ENCODE data around the gene ZSCAN29. TPM values are rescaled to one million over a fixed set of nuclear protein-coding genes. Genes with fewer than 3 reads are reported as not detected.
A peak's percentile ranks its signal among the peaks of the same experiment; 100 is the strongest.

ZSCAN29 gene
- total and polyA plus RNA-seq, 2 of the 13 experiments (the other 11 are each of a cell fraction or from before 2014, with no cell fraction given): 8.3 to 27.4 TPM

DNA sequence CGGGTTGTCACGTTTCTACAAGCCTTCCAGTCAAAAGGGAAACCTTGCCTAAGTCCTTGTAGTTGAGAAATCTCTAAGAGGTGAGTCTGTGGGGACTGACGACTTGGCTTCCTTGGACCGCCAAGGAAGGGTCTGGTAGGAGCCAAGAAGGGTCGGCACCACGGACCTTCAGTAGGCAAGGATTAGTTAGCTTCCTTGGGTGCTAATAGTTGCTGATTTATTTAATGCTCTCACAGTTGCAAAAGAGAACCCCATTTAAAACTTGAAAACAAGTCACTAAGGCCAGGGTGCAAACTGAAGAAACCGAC lies 40.1 kb downstream of the ZSCAN29 start (continued):
- no peak for TF ChIP-seq ZFP90 (CRISPR knock-in tag; IDR thresholded peaks at IDR 0.05; ENCODE audit: borderline replicate concordance)
- TF ChIP-seq CHD4 (IDR thresholded peaks at IDR 0.05; ENCODE audit: borderline replicate concordance, low read length): no peak
- TF ChIP-seq ZNF891 (CRISPR knock-in tag; IDR thresholded peaks at IDR 0.05): no peak
- TF ChIP-seq MAFK (conservative IDR thresholded peaks at IDR 0.05 in 1 of 2, IDR thresholded peaks at IDR 0.05 in 1 of 2; ENCODE audit: low read length in 2 of 2): no peak
- TF ChIP-seq ZBTB46 (CRISPR knock-in tag; IDR thresholded peaks at IDR 0.05; ENCODE audit: borderline replicate concordance): no peak
- TF ChIP-seq GATAD1 (CRISPR knock-in tag; IDR thresholded peaks at IDR 0.05): no peak
- TF ChIP-seq PLRG1 (conservative IDR thresholded peaks at IDR 0.05): no peak
- TF ChIP-seq TGIF2 (CRISPR knock-in tag; IDR thresholded peaks at IDR 0.05): no peak
- no peak for TF ChIP-seq IRF9 (CRISPR knock-in tag; IDR thresholded peaks at IDR 0.05; ENCODE audit: borderline replicate concordance)
- TF ChIP-seq NFRKB (IDR thresholded peaks at IDR 0.05): no peak
- no peak for TF ChIP-seq ZNF563 (CRISPR knock-in tag; IDR thresholded peaks at IDR 0.05)
- no peak for TF ChIP-seq ZNF251 (CRISPR knock-in tag; IDR thresholded peaks at IDR 0.05)
- no peak; the same call in 1 of the 2 replicates for TF ChIP-seq CREM (IDR thresholded peaks at IDR 0.05)
- no peak for TF ChIP-seq CREM (CRISPR knock-in tag; IDR thresholded peaks at IDR 0.05)
- no peak for TF ChIP-seq SMYD3 (CRISPR knock-in tag; IDR thresholded peaks at IDR 0.05)
- TF ChIP-seq POLR2G (IDR thresholded peaks at IDR 0.05; ENCODE audit: low read depth, low read length): peak; percentile 70; the same call in 1 of the 2 replicates
- TF ChIP-seq TFE3 (CRISPR knock-in tag; IDR thresholded peaks at IDR 0.05): no peak
- TF ChIP-seq ZNF326 (CRISPR knock-in tag; IDR thresholded peaks at IDR 0.05; ENCODE audit: borderline replicate concordance): no peak
- TF ChIP-seq ELF4 (CRISPR knock-in tag; IDR thresholded peaks at IDR 0.05; ENCODE audit: borderline replicate concordance): no peak
- no peak for TF ChIP-seq EHMT2 (IDR thresholded peaks at IDR 0.05; ENCODE audit: borderline replicate concordance, low read depth, low read length)
- no peak for TF ChIP-seq ZNF512 (CRISPR knock-in tag; IDR thresholded peaks at IDR 0.05)
- no peak for TF ChIP-seq KDM4B (CRISPR knock-in tag; IDR thresholded peaks at IDR 0.05)
- no peak for TF ChIP-seq ZBTB7A (CRISPR knock-in tag; IDR thresholded peaks at IDR 0.05)
- no peak for TF ChIP-seq GMEB2 (CRISPR knock-in tag; IDR thresholded peaks at IDR 0.05; ENCODE audit: low read depth)
- TF ChIP-seq, protein P1, sequence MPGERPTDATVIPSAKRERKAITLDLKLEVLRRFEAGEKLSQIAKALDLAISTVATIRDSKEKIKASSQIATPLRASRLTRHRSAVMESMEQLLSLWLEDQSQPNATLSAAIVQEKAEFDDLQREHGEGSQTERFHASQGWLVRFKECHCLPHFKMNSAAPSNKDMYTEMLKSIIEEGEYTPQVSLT (CRISPR knock-in tag; IDR thresholded peaks at IDR 0.05; ENCODE audit: borderline replicate concordance, low read depth): no peak

Data from HepG2 (cell line).